Measurements from ENCODE around the gene PPIE.
"Not testable (repeated sequence)": the region's sequence is repeated elsewhere in the genome, so short reads cannot be mapped to it uniquely, and the experiment has no call there.

The PPIE gene

DNA sequence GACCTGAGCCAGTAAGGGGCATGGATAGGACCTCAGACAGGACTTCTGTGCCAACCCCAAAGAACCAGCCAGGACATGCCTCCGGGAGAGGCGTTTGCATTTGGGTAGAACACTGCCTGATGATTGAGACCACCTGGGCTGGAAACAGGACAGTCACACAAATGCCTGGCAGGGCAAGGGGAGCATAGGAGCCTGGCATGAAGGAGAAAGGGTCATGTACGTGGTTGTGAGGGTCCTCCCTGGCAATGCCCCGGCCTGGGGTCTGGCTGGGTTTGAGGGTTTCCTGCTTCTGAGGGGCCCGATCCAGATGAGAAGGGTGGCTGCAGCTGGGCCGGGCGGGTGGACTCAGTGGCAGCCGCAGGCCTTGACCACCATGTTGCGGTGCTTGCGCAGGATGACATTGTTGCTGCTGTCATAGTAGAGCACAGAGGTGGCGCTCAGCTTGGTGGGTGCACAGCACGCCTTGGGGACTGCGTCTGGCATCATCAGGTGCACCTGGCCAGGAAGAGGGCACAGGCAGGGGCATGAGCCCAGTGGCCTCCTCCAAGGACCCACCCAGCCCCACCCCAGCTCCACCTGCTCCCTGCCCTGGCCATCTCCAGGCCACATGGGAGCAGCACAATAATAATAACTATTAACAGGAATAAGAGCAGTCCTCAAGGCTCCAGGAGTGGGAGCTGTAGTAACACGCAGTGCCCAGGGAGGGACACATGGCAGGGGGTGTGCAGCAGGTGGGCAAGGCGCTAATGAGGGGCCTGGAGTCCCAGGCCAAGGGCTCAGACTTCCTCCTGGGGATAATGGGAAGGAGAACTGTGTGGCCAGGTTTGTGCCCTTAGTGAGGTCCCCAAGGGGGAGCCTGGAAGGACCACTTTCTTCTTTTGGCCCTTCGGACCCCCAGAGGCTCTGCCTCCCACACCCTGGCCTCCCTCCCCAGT is 21.7 kb downstream of the PPIE start:
- no peak for DNase-seq

DNA sequence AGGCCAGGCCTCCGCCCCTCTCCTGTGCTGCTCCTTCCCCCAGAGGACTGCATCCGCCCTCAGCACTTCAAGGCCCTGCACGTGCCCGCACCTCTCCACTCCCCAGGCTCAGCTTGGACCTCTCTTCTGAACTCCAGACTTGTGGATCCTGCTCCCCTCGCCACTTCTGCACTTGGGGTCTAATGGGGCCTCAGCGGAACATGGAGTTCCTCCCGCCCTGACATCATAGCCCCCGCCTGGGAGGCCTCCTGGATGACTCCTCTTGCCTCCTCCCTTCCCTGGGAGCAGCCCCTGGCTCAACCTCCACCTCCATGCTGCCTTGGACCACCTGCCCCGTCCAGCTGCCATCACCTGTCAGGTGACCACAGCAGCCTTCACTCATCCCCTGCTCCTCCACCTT is 22.3 kb downstream of the PPIE start:
- no peak for DNase-seq

DNA sequence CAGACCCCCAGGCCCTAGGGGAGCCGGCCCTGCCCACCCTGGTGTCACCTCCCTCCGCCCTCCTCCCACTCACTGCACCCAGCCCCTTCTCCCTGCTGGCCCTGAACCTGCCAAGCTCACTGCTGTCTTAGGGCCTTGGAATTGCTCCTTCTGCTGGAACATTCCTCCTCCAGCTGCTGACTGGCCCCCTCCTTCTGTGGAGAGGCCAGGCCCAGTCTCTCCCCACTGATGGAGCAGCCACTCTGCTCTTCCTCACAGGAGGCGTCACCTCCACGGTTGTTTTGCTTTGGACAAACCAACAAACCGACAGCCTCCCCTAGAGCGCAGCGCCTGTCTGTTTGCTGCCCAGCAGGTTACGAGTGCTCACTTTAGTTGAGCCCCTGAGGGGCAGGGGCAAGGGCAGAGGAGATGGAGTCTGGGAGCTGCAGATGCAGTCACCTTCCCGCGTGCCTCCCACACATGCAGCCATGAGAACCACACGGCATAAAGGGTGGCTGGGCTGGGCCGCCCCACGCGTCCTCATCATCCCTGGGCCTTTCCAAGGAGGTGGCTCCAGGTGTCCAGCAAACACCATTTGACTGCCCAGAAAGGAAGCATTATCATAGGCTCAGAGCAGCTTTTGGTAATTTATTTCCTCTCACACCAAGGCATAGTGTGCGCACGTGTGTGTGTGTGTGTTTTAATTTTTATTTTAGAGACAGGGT is 23.0 kb downstream of the PPIE start:
- DNase-seq: no peak

DNA sequence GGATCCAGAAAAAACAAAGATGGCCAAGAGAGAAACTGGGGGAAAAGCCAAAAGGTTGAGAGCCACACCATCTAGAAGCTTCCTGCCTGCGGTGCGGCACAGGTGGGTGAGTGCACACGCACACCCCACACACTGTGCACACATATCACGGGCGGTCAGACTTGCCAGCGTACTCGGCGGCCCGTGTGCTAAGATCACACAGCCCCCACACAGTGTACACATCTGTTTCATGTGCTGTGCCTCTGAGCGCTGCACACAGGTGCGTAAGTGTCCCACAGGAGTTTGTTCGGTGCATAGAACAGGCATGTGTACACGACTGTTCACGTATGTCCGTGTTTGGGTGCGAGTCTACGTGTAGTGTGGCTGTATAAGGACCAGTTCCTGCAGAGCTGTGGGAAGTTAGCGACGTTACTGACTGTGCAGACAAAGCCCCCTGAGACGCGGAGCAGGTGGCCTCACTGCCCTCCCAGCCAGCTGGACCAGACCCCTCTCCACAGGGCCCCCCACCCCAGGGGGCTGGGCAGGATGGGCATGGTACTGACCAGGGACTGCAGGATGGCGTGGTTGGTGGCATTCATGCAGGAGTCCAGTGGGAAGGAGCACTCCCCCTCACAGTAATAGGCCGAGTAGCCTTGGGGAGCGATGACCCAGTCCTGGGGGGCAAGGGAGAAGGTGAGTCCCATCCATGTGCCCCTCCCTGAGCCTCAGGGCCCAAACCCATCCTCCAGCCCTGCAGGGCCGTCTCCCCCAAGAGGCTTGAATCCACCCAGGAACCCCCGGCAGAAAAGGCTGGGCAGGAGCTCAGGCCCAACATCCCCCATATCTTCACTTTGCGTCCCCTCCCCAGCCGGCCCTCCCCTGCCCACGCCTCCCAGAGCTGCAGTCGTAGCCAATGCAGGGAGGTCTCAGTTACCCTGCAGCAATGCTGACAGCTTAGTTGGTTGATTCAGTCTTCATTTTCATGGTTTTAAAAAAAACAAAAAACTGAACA is 24.2 kb downstream of the PPIE start:
- DNase-seq: no peak

DNA sequence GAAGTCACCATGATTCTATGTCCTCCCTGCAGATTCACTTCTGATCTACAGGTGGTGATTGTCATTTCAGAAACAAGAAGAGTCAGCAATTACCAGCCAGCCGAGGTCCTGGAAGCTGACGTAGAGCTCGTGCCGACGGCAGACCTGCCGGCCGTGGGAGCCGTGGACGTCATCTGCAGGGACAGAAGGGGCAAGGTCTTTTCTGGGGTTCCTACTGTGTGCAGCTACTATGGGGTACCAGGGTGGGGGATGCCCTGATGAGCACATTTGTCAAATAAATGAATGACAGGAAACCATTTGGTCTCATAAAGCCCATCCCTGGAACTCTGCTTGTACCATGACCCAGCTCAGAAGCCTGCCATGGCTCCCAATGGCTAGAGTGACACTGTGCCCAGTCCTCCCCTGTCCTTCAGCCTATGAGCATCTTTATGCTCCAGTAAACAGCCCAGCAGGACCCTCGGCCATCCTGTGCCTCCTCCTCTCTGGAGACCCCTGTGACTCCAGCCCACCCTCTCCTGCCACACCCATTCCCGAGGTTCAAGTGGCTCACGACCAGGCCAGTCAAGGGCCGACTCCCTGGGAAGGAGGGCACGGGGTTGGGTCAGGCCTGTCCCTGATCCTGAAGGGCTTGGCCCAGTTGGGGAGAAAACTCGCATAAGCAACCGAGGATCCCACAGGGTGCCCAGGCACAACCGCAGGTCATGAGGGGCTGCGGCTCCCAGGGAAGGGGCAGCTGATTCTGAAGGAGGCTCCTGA is 25.1 kb downstream of the PPIE start:
- not testable (repeated sequence) for DNase-seq

DNA sequence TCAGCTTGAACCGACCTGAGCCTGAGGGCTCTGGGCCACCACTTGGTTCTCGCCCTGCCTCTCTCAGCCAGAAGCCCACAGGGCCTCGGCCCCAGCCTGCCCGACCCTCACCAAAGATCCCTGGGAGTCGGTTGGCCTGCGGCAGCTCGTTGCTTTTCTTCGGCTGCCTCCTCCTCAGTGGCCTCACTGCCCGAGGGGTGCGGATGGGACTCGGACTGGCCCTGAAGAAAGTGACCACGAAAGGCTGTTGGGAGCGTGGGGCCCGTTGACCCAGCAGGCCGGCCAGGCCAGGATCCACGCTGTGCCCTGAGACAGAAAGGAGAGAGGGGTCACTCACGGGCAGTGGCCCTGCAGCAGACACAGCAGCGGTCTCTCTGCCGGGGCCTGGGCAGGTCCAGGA is 25.8 kb downstream of the PPIE start:
- not testable (repeated sequence) for DNase-seq

DNA sequence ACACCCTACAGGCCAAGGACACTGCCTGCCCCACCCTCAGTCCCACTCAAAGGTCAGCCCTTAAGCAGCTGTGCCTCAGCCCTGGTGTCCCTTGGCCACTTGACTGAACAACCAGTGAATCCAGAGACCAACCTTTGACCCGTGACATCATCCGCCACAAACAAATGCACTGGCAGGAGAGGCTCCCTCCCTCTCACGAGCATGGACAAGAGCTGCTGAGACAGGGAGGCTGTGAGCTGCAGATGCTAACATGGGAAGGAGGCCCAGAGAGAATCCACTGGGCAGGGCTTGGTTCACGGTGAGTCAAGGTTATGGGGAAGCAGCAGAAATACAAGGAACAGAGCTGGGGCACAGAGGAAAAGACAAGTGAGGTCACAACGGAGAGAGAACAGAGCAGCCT is 27.8 kb downstream of the PPIE start:
- not testable (repeated sequence) for DNase-seq

DNA sequence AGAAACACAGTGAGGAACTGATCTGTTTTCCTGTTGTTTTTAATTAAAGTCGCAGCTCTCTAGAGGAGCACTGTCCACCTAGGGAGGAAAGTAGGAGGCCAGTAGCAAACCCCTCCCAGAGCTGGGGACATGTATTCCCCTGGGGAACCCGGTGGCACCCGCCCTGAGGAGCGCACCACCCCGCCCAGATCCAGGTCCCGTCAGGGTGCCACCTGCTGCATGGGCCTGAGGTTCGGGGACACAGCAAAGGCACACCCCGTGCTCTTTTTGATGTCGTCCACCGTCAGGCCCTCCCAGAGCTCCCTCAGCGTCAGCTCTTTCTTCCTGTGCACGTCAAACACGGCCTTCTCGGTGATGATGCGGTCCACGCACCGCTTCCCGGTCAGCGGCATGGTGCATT is 30.8 kb downstream of the PPIE start:
- not testable (repeated sequence) for DNase-seq

DNA sequence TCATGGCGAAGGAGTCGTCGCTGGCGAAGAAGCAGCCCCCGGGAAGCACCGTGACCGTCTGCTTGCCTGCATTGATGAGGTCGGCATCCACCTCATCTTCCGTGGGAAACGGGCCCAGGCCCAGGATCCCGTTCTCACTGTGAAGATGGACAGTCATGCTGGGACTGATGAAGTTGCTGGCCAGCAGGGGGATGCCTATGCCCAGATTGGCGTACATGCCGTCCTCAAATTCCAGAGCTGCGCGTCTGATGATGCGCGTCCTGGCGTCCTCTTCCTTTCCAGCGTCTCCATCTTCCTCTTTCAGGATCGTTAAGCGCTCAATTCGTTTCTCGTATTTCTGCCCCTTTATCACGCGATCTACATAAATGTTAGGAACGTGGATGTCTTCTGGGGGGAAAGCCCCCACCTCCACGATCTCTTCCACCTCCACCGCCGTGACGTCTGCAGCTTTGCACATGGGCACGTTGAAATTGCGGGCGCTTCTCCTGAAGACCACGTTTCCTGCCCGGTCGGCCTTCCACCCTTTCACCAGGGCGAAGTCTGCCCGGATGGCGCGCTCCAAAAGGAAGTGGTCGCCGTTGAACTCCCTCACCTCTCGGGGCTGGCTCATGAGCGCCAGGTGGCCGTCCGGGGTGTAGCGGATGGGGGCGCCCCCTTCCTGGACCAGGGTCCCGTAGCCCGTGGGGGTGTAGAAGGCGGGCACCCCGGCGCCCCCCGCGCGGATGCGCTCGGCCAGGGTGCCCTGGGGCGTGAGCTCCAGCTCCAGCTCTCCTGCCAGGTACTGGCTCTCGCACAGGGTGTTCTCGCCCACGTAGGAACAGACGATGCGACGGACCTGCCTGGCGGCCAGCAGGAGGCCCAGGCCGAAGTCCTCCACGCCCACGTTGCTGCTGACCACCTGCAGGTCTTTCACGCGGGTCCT is 31.7 kb downstream of the PPIE start:
- not testable (repeated sequence) for DNase-seq

DNA sequence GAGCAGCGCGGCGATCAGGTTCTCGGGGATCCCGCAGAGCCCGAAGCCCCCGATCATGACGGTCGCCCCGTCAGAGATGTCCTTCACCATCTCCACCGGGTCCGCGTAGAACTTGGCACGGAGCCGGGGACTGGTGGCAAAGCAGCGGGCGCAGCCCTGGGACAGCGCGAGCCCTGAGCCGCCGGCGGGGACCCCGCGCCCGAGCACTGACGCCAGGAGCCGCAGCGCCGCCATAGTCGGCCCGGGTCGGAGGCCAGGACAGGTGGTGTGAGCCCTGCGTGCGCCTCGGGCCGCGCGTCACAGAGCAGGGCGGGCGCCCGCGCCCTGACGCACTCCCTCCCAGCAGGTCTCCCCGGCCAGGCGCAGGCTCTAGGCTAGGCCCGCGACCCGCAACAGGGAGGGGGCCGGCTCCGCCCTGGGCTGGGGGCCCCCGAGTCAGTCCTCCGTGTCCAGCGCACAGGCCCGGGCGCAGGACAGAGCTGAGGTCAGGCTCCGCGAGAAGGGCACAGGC is 32.4 kb downstream of the PPIE start, which contains the start of gene OXCT2:
TSS of gene OXCT2 (minus strand) at position 327 of the 511 bp plus-strand sequence. CDS start at position 234, 93 bp downstream.
- not testable (repeated sequence) for DNase-seq

DNA sequence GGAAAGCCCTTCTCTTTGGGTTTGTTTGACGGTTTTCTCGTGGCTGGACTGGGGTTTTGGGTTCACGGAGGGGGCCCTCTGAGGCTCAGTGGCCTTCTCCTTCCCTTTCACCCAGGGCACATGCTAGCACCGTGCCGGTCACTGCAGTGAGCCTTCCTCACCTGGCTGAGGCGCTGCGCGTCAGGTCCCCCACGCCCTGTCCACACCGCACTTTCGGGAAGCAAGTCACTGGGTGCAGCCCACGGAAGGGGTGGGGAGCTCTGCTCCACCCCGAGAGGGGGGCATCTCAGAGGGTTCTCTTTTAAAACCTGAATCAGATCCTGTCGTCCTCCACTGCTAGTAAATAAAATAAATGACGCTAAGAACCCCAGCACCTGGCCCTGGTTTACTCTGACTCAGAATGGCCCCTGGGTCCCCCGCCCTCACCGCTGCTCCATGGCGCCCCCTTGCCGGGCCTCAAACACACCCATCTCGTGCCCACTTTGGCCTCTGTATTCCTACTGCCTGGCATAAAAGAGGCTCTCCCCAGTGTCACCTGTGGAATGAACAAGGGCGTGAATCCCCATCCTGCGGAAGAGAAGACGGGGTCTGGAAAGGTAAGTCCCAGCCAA is 34.8 kb downstream of the PPIE start:
- not testable (repeated sequence) for DNase-seq

DNA sequence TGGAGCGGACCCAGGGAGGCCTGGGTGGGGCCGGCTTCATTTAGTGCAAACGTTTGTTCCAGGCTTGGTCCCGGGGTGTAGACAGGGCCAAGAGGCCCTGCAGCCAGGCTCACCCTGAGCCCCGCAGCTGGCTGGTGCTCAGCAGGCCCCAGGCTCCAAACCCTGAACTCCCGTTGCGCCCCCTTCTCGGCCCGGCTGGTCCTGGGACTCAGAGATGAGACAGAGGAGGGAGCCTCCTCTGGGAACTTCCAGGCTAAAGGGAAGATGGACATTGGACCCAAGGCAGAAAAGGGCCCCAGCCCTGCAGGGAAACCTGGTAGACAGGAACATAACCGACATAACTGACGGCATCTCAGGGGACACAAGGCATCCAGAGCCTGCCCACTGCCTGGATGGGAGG is 36.5 kb downstream of the PPIE start:
- not testable (repeated sequence) for DNase-seq

DNA sequence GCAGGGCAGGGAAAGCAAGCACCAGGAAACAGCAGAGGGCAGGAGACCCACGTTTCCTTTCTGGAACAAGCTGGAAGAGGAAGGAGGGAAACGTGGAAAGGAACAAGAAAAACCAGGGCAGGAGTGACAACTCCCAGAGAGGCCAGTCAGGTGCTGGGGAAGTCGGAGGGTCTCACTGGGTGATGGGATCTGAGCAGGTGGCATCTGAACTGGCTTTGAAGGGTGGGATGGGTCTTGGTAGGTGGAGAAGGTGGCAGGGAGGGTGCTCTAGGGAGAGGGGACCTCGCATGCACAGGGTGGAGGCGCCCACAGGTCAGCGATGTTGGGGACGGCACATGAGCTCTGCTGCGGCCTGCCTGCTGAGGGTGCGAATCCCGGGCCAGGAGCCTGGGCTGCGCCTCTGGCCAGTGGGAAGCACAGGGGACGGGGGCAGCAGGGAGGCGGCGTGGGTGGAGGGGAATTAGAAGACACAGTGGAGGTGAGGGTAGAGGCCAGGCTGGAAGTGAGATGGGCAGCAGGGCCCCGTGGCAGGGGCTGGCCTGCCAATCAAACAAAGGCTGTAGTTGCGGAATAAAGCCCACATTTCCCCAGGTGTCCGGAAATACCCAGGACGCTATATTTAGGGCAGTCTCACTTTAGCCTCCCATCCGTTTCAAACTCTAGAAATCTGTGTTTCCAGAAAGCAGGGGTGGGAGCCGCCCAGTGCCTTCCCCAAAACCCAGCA is 37.2 kb downstream of the PPIE start:
- DNase-seq: not testable (repeated sequence)

DNA sequence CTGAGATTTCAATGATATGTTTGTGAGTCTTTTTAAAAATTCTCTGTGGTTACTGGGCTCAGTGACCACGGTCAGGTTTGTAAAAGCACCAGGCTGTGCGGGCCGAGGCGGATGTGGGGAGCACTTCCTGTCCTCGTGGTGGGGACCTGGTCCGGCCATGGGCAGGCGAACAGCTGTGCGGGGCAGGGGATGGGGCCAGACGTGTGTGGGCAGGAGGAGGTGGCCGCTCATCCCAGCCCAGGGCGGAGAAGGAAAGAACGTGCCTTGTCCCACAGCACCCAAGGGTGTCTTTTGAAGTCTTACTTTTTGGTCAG is 37.7 kb downstream of the PPIE start:
- no peak for DNase-seq

DNA sequence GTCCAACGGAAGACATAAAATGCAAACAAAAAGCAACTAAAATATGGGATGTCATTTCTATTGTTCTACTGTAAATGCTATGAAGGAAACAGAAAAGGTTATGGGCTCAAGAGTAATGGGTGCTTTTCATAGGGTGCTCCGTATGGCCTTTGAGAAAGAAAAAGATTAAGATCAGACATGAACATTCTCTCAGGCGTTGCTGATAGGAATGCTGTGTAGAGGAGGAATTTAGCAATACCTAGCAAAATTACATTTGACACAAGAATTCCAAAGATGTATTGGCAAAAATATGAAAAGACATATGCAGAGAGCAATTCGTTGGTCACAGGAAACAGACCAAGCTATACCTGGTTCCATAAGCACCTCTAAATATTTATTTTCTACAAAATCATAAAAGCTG is 38.2 kb downstream of the PPIE start:
- no peak for DNase-seq

DNA sequence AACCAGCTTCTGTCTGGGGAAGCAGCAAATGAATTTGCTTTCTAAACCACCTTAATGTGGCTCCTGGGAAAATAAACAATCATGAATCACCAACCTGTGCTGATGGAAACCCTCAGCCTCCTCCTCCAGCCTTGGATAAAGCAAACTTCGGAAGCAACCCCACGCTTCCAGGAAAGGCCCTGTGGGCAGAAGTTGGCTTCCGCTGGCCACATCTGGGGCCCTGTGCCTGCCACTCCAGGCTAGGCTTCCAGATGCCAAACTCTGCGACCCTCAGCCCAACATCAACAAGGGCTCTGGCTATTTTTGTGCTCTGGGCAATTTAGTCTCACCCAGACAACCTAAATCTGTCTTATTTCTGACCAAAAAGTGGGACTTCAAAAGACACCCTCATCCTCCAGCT is 38.6 kb downstream of the PPIE start:
- DNase-seq: no peak

DNA sequence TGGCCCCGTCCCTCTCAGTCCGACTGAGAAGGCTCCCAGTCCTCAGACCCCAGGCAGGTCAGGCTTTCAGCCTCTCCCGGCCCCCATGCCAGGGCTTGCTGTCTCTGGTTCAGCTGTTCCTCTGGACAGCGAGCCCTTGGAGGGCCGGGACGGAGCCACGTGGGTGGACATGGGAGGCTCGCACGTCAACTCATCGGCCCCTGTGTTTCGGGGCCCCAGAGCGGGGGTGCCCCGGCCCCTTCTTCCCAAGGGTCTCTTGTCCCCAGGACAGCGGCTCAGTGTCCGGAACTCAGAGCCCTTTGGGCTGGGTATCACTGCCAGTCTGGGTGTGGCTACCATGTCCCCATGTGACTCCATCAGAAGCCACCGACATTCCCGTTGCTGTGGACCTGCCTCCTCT is 39.2 kb downstream of the PPIE start:
- DNase-seq: not testable (repeated sequence)

DNA sequence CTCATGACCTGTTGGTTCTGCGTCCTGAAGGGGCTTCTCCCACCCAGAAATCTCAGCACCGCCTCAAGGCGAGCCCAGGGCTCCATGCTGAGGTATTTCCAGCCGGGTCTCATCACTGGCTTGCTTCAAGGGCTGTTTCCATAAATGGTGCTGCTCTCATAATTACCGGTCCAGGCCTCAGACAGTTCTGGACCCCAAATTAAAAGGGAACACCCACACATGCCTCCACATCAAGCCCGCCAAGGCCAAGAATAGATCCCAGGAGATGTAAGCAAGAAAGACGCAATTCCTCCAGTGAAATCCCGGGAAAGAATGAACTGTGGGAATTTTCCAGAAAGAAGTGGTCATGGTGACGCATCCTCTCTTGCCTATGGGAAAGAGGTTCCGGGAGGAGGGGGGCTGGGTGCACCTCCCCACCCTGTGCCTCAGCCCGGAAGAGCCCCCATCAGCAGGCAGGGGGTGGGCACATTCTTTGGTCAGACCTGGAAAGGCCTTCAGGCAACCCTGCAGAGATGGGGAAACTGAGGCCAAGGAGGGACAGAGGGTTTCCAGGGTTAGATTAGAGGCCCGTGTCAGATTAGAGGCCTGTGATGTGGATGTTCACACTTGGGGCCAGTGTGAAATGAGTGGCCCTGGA is 39.9 kb downstream of the PPIE start:
- not testable (repeated sequence) for DNase-seq

DNA sequence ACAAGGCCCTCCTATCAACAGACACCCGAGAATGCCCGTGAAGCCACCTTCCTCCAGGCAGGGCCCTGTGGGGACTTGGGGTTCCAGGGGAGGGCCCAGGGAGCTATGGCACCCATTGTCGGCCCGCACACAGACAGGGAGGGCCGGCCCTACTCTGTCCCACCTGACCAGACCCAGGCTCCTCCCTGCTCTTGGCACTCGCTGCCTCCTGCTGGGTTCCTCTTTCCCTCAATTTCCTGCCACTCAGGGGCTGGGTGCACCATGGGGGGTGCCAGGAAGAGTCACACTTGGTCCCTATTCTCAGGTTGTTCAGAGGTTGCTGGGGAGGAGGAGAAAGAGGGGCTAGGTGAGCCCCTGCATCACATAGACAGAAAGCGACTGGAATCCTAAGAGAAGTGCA is 40.5 kb downstream of the PPIE start:
- no peak for DNase-seq
